Stimulated activated CD4-positive, alpha-beta T cell treated with anti-CD3 and anti-CD28 coated beads, Interleukin-15, amount 100 ng/mL, for 24 hours (primary cell): ENCODE results near the gene LSP1.
"Not testable (repeated sequence)": the region's sequence is repeated elsewhere in the genome, so short reads cannot be mapped to it uniquely, and the experiment has no call there.

Experiments used
- DNase-seq: peaks from one replicate; pipeline ENCODE4 v3.0.0-alpha.2; 2020

Gene LSP1

GRCh38 chr11:1932681-1933080, 79.8 kb downstream of the LSP1 start:
- DNase-seq: no peak

GRCh38 chr11:1933416-1934334, 80.8 kb downstream of the LSP1 start:
- no peak for DNase-seq

- no peak for DNase-seq
Measured at GRCh38 chr11:1934335-1935155, 81.7 kb downstream of the LSP1 start.

GRCh38 chr11:1935156-1936071, 82.5 kb downstream of the LSP1 start:
- no peak for DNase-seq

GRCh38 chr11:1936072-1936780, 83.3 kb downstream of the LSP1 start:
- DNase-seq: no peak

GRCh38 chr11:1936781-1937615, 84.1 kb downstream of the LSP1 start:
- DNase-seq: no peak

- DNase-seq: no peak
Measured at GRCh38 chr11:1937616-1938342, 84.9 kb downstream of the LSP1 start.

- no peak for DNase-seq
Measured at GRCh38 chr11:1938343-1939005, 85.6 kb downstream of the LSP1 start.

- DNase-seq: no peak
Measured at GRCh38 chr11:1939006-1939625, 86.2 kb downstream of the LSP1 start.

GRCh38 chr11:1939788-1940187, 86.9 kb downstream of the LSP1 start:
- not testable (repeated sequence) for DNase-seq
